Keratinocyte (primary cell): ENCODE results near the gene MRPL48. TPM values are rescaled to one million over a fixed set of nuclear protein-coding genes. Genes with fewer than 3 reads are reported as not detected.
"Not testable (repeated sequence)": the region's sequence is repeated elsewhere in the genome, so short reads cannot be mapped to it uniquely, and the experiment has no call there.

ENCODE experiments used
- DNase-seq: peaks from one replicate; pipeline ENCODE4 v3.0.0-alpha.2; 2011; ENCODE audit warnings: low read depth, missing footprints, low spot score
- FAIRE-seq: peaks from 2 replicates; lab custom pipeline; 2011; peaks lifted over from hg19 to GRCh38; lab: Jason Lieb, UNC
- H2AFZ ChIP-seq: 2 replicates; pipeline ENCODE4 v1.6.0; 2012; ENCODE audit warnings: low read length, control low read depth, inconsistent platforms; ENCODE audit not compliant: control insufficient read depth
- H3K27ac ChIP-seq: 2 replicates; pipeline ENCODE4 v1.5.1; 2011; ENCODE audit warnings: low read length; ENCODE audit not compliant: control insufficient read depth, insufficient read depth
- H3K27me3 ChIP-seq: 3 replicates; pipeline ENCODE4 v1.6.0; 2011; ENCODE audit warnings: low read length; ENCODE audit not compliant: control insufficient read depth, insufficient read depth; ENCODE audit errors: extremely low read depth
- H3K36me3 ChIP-seq, 2 experiments: 2 replicates in 1 of 2; 3 replicates in 1 of 2; pipeline ENCODE4 v1.5.1; 2011; ENCODE audit warnings: low read length in 2 of 2, mild to moderate bottlenecking in 1 of 2; ENCODE audit not compliant: control insufficient read depth in 2 of 2, insufficient read depth in 2 of 2; ENCODE audit errors: extremely low read depth in 1 of 2
- H3K4me1 ChIP-seq: 3 replicates; pipeline ENCODE4 v1.5.1; 2011; ENCODE audit warnings: low read length; ENCODE audit not compliant: control insufficient read depth, insufficient read depth; ENCODE audit errors: extremely low read depth
- H3K4me2 ChIP-seq: 3 replicates; pipeline ENCODE4 v1.6.0; 2011; ENCODE audit warnings: low read depth, low read length; ENCODE audit not compliant: control insufficient read depth, insufficient read depth; ENCODE audit errors: extremely low read depth
- H3K4me3 ChIP-seq, 3 experiments: fragments of 200-600 bp in 1 of 3; sonication (generic) in 1 of 3; 2 replicates in 2 of 3; 3 replicates in 1 of 3; pipeline ENCODE4 v1.5.1; 2011 to 2016; ENCODE audit warnings: low read length in 3 of 3, mild to moderate bottlenecking in 3 of 3, control low read depth in 2 of 3, inconsistent platforms in 1 of 3, low read depth in 1 of 3, mixed read lengths in 1 of 3, mixed run types in 1 of 3, moderate library complexity in 1 of 3; ENCODE audit not compliant: control insufficient read depth in 2 of 3, insufficient read depth in 2 of 3; ENCODE audit errors: extremely low read depth in 1 of 3
- H3K79me2 ChIP-seq: 2 replicates; pipeline ENCODE4 v1.6.0; 2012; ENCODE audit warnings: low read length; ENCODE audit not compliant: control insufficient read depth, insufficient read depth
- H3K9ac ChIP-seq: 3 replicates; pipeline ENCODE4 v1.6.0; 2011; ENCODE audit warnings: low read length; ENCODE audit not compliant: control insufficient read depth, insufficient read depth; ENCODE audit errors: extremely low read depth
- H3K9me1 ChIP-seq: 3 replicates; pipeline ENCODE4 v1.6.0; 2011; ENCODE audit warnings: low read length; ENCODE audit not compliant: control insufficient read depth, insufficient read depth; ENCODE audit errors: extremely low read depth
- H3K9me3 ChIP-seq: 2 replicates; pipeline ENCODE4 v1.5.1; 2012; ENCODE audit warnings: low read depth, low read length; ENCODE audit not compliant: control insufficient read depth
- H4K20me1 ChIP-seq: 3 replicates; pipeline ENCODE4 v1.6.0; 2011; ENCODE audit warnings: low read length; ENCODE audit not compliant: control insufficient read depth, insufficient read depth; ENCODE audit errors: extremely low read depth
- EZH2 ChIP-seq: IDR thresholded peaks from one replicate; pipeline ENCODE4 v1.6.1; 2012; ENCODE audit warnings: inconsistent platforms, mild to moderate bottlenecking, low read length, moderate library complexity
- dilution Hi-C: fragments of 300-500 bp; cut with MboI; formaldehyde crosslinking; loops from one replicate; pipeline ENCODE4 v1.7.0; 2020; ENCODE audit warnings: low sequenced_read_pairs; ENCODE audit not compliant: extremely low pct_ligation_motif_present
- polyA plus RNA-seq, 5 experiments: library from polyadenylated mRNA; depleted of rRNA in 3 of 5; stranded (reverse) in 3 of 5; stranded (forward) in 1 of 5; unstranded in 1 of 5; fragments of >200 nt; gene quantifications; 1 replicate in 1 of 5; 2 replicates in 3 of 5; 3 replicates in 1 of 5; pipeline versions ENCODE4 v1.2.1 to v1.2.3, GENCODE V29; 2011 to 2012; ENCODE audit warnings: missing spikeins in 2 of 5, low read depth in 1 of 5, low replicate concordance in 1 of 5
- TF ChIP-seq, protein P1 (sequence below), 3 experiments: IDR thresholded peaks in 1 of 3; conservative IDR thresholded peaks in 1 of 3; optimal IDR thresholded peaks in 1 of 3; 2 replicates in 2 of 3; 3 replicates in 1 of 3; pipeline versions ENCODE3 to v1.5.1; 2011; ENCODE audit warnings: low read length in 3 of 3, mild to moderate bottlenecking in 3 of 3, moderate library complexity in 2 of 3, control low read depth in 1 of 3, inconsistent platforms in 1 of 3; ENCODE audit not compliant: insufficient read depth in 2 of 3; ENCODE audit errors: extremely low read depth in 1 of 3

The MRPL48 gene
- polyA plus RNA-seq, 1 donor (not counting 4 experiments of a cell fraction or from before 2014, with no cell fraction given), result 72.2 TPM

DNA sequence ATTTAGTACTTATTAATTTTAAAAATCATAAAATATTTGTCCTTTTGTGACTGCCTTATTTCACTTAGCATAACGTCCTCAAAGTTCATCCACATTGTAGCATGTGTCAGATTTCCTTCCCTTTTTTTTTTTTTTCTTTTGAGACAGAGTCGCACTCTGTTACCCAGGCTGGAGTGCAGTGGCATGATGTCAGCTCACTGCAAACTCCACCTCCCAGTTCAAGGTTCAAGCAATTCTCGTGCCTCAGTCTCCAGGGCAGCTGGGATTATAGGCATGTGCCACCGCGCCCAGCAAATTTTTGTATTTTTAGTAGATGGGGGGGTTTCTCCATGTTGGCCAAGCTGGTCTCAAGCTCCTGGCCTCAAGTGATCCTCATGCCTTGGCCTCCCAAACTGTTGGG is 37.4 kb upstream of the MRPL48 start:
- H3K27ac ChIP-seq, result no peak overlapping the region
- H3K4me1 ChIP-seq, result peaks cover 3% of the 10 kb centered on the region
- TF ChIP-seq, protein P1, sequence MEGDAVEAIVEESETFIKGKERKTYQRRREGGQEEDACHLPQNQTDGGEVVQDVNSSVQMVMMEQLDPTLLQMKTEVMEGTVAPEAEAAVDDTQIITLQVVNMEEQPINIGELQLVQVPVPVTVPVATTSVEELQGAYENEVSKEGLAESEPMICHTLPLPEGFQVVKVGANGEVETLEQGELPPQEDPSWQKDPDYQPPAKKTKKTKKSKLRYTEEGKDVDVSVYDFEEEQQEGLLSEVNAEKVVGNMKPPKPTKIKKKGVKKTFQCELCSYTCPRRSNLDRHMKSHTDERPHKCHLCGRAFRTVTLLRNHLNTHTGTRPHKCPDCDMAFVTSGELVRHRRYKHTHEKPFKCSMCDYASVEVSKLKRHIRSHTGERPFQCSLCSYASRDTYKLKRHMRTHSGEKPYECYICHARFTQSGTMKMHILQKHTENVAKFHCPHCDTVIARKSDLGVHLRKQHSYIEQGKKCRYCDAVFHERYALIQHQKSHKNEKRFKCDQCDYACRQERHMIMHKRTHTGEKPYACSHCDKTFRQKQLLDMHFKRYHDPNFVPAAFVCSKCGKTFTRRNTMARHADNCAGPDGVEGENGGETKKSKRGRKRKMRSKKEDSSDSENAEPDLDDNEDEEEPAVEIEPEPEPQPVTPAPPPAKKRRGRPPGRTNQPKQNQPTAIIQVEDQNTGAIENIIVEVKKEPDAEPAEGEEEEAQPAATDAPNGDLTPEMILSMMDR (optimal IDR thresholded peaks at IDR 0.05 in 1 of 3, IDR thresholded peaks at IDR 0.05 in 1 of 3, conservative IDR thresholded peaks at IDR 0.05 in 1 of 3; ENCODE audit: extremely low read depth in 1 of 3, insufficient read depth in 2 of 3, low read length in 3 of 3), result no peak
- peaks cover 97% of the 10 kb centered on the region for H3K79me2 ChIP-seq
- H3K27me3 ChIP-seq, result no peaks in the 10 kb centered on the region
- no peaks in the 10 kb centered on the region for H3K9me3 ChIP-seq
- dilution Hi-C loops, result no loop called here
- no peak overlapping the region for H3K9ac ChIP-seq
- DNase-seq (no peak), FAIRE-seq (no peak)
- H3K36me3 ChIP-seq, result peaks cover 0 to 11% of the 10 kb centered on the region in 2 experiments
- no peak overlapping the region for H3K4me3 ChIP-seq
- no peaks in the 10 kb centered on the region for H3K9me1 ChIP-seq
- no peak overlapping the region for H3K4me2 ChIP-seq
- H2AFZ ChIP-seq, result no peak overlapping the region
- H4K20me1 ChIP-seq, result peaks cover 15% of the 10 kb centered on the region

DNA sequence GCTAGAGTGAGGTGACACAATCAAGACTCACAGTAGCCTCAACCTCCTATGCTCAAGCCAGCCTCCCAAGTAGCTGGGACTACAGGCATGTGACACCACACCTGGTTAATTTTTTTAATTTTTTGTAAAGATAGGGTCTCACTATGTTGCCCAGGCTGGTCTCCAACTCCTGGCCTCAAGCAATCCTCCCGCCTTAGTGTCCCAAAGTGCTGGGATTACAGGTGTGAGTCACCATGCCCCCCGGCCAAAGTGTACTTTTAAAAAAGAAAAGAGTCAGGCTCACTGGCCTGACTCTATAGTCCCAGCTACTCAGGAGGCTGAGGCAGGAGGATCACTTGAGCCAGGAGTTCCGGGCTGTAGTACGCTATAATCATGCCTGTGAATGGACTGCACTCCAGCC is 36.8 kb upstream of the MRPL48 start:
- H3K27me3 ChIP-seq, H3K27ac ChIP-seq, H3K4me3 ChIP-seq, DNase-seq, FAIRE-seq, H3K4me2 ChIP-seq, H3K9me1 ChIP-seq, dilution Hi-C loops, H3K9ac ChIP-seq, H3K9me3 ChIP-seq, H3K4me1 ChIP-seq, H2AFZ ChIP-seq: not testable (repeated sequence)
- peaks cover 0 to 11% of the 10 kb centered on the region in 2 experiments for H3K36me3 ChIP-seq
- peaks cover 15% of the 10 kb centered on the region for H4K20me1 ChIP-seq
- H3K79me2 ChIP-seq, result peaks cover 97% of the 10 kb centered on the region

DNA sequence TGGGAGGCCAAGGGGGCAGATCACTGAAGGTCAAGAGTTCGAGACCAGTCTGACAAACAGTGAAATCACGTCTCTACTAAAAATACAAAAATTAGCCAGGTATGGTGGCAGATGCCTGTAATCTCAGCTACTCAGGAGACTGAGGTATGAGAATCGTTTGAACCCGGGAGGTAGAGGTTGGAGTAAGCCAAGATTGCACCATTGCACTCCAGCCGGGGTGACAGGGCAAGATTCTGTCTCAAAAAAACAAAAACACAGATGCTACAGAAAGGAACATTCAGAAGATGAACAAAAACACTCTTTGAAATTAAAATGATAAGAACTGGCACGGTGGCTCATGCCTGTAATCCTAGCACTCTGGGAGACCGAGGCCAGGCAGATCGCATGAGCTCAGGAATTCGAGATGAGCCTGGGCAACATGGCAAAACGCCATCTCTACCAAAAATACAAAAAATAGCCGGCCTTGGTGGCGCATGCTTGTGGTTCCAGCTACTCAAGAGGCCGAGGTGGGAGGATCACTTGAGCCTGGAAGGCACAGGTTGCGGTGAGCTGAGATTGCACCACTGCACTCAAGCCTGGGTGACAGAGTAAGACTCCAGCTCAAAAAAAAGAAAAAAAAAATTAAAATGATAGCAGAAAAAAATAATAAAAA is 35.3 kb upstream of the MRPL48 start:
- Histone ChIP-seq H3K9ac (no peak overlapping the region), H3K79me2 (peaks cover 96% of the 10 kb centered on the region), H3K27ac (no peak overlapping the region), H2AFZ (no peak overlapping the region), H3K4me3 (no peak overlapping the region), H4K20me1 (peaks cover 15% of the 10 kb centered on the region), H3K4me1 (peaks cover 5% of the 10 kb centered on the region), H3K9me1 (no peaks in the 10 kb centered on the region), H3K27me3 (no peaks in the 10 kb centered on the region), H3K9me3 (no peaks in the 10 kb centered on the region), H3K4me2 (no peak overlapping the region), H3K36me3 (peaks cover 0 to 11% of the 10 kb centered on the region in 2 experiments)
- no peak for TF ChIP-seq EZH2
- TF ChIP-seq, protein P1 (optimal IDR thresholded peaks at IDR 0.05 in 1 of 3, IDR thresholded peaks at IDR 0.05 in 1 of 3, conservative IDR thresholded peaks at IDR 0.05 in 1 of 3; ENCODE audit: extremely low read depth in 1 of 3, insufficient read depth in 2 of 3, low read length in 3 of 3), result no peak
- FAIRE-seq (no peak), DNase-seq (no peak)
- dilution Hi-C loops, result no loop called here
